ENCODE results near the gene NDUFA12.

Gene NDUFA12

GRCh38 chr12:94983321-94983720, 20.2 kb downstream of the NDUFA12 start:
- H3K27me3 ChIP-seq (ENCODE audit: control insufficient read depth in 1 of 2, insufficient read depth in 2 of 2, low read length in 2 of 2) = no peaks in the 10 kb centered on the region
- no peak overlapping the region for H3K27ac ChIP-seq (ENCODE audit: low read length)
- no peaks in the 10 kb centered on the region for H3K9me3 ChIP-seq (ENCODE audit: control insufficient read depth in 2 of 2, low read length in 2 of 2)
- no peak overlapping the region for H3K4me3 ChIP-seq (ENCODE audit: low read length in 2 of 2)
- peaks cover 0 to 6% of the 10 kb centered on the region in 2 donors for H3K36me3 ChIP-seq (ENCODE audit: control insufficient read depth in 2 of 2, insufficient read depth in 2 of 2, low read length in 2 of 2)
- H3K4me1 ChIP-seq (ENCODE audit: control insufficient read depth, insufficient read depth, low read length) = no peaks in the 10 kb centered on the region
- H3K9ac ChIP-seq (ENCODE audit: low read length in 2 of 2) = no peak overlapping the region

- Histone ChIP-seq H3K4me1 (ENCODE audit: control insufficient read depth, insufficient read depth, low read length) (no peaks in the 10 kb centered on the region), H3K36me3 (ENCODE audit: control insufficient read depth in 2 of 2, insufficient read depth in 2 of 2, low read length in 2 of 2) (peaks cover 0 to 6% of the 10 kb centered on the region in 2 donors), H3K27ac (ENCODE audit: low read length) (no peak overlapping the region), H3K9ac (ENCODE audit: low read length in 2 of 2) (no peak overlapping the region), H3K27me3 (ENCODE audit: control insufficient read depth in 1 of 2, insufficient read depth in 2 of 2, low read length in 2 of 2) (no peaks in the 10 kb centered on the region), H3K9me3 (ENCODE audit: control insufficient read depth in 2 of 2, low read length in 2 of 2) (no peaks in the 10 kb centered on the region), H3K4me3 (ENCODE audit: low read length in 2 of 2) (no peak overlapping the region)
Observed at GRCh38 chr12:94982456-94982855, 21.0 kb downstream of the NDUFA12 start.

DNA sequence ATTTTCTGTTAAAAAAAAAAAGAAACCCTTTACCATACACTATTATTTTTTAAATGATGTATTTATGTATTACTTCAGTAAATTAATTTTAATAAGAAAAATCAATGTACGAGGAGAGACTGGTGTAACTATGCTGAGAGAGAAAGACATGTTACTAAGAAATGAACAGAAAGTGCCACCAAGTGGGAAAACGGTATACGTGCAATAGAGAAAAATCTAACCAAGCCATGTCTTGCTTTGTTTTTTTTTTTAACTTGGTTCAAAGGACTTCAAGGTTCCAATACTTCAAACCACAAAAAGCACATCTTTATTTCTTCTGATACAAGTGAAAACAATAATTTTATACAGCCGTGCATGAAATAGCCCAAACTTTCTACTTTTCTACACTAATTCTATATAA, 22.9 kb downstream of the NDUFA12 start:
- no peak overlapping the region for H3K4me3 ChIP-seq (ENCODE audit: low read length in 2 of 2)
- H3K9me3 ChIP-seq (ENCODE audit: control insufficient read depth in 2 of 2, low read length in 2 of 2) = no peaks in the 10 kb centered on the region
- H3K4me1 ChIP-seq (ENCODE audit: control insufficient read depth, insufficient read depth, low read length) = no peaks in the 10 kb centered on the region
- H3K9ac ChIP-seq (ENCODE audit: low read length in 2 of 2) = no peak overlapping the region
- H3K36me3 ChIP-seq (ENCODE audit: control insufficient read depth in 2 of 2, insufficient read depth in 2 of 2, low read length in 2 of 2) = peaks cover 0 to 6% of the 10 kb centered on the region in 2 donors
- H3K27ac ChIP-seq (ENCODE audit: low read length) = no peak overlapping the region
- H3K27me3 ChIP-seq (ENCODE audit: control insufficient read depth in 1 of 2, insufficient read depth in 2 of 2, low read length in 2 of 2) = no peaks in the 10 kb centered on the region

DNA sequence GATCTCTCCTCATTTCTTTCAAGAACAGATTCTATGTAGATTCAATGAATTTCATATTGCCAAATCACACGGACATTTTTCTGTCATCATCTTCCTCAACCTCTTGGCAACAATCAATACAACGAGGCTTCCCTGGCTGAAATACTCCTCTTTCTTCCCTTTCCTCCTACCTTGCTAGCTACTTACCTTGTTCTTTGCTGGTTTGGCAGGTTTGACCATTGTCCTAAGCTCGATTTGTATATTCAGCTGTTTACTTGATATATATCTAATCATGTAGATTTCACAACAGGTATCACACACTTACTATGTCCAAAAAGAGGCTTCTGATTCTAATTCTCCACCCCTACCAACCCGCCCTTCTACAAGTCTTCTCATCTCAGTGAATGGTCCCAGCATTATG, 23.6 kb downstream of the NDUFA12 start:
- Histone ChIP-seq H3K36me3 (ENCODE audit: control insufficient read depth in 2 of 2, insufficient read depth in 2 of 2, low read length in 2 of 2) (peaks cover 0 to 6% of the 10 kb centered on the region in 2 donors), H3K9me3 (ENCODE audit: control insufficient read depth in 2 of 2, low read length in 2 of 2) (no peaks in the 10 kb centered on the region), H3K27me3 (ENCODE audit: control insufficient read depth in 1 of 2, insufficient read depth in 2 of 2, low read length in 2 of 2) (no peaks in the 10 kb centered on the region), H3K4me3 (ENCODE audit: low read length in 2 of 2) (no peak overlapping the region), H3K9ac (ENCODE audit: low read length in 2 of 2) (no peak overlapping the region), H3K27ac (ENCODE audit: low read length) (no peak overlapping the region), H3K4me1 (ENCODE audit: control insufficient read depth, insufficient read depth, low read length) (no peaks in the 10 kb centered on the region)

DNA sequence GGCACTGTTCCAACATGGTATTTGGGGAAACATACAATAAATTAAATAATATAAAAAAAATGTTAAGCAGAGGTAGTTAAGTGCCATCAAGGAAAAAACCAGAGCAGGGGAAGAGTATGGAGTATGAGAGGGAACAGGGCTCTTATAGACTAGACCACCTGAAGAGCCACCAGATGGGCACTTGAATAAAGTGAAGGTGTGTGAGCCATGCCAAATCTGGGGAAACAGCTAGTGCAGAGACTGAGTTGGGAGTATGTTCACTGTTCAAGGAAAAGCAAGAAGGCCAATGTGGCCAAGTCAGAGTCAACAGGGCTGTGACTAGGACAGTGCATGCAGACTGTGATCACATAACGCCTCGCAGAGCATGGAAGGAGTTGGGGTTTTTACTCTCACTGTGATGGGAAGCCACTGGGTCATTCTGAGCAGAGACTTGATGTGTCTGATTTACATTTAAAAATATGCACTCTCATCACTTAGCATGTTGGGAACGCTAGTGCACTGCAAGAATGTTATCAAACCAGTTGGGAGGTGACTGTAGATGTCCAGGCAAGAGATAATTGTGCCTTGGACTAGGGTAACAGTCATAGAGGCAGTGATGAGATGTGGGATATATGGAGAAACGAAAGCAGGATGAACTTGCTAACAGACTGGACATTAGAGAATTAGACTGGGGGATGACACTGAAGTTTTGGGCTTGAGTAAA, 25.6 kb downstream of the NDUFA12 start:
- H3K9me3 ChIP-seq (ENCODE audit: control insufficient read depth in 2 of 2, low read length in 2 of 2) = no peaks in the 10 kb centered on the region
- no peak overlapping the region for H3K4me3 ChIP-seq (ENCODE audit: low read length in 2 of 2)
- H3K27ac ChIP-seq (ENCODE audit: low read length) = no peak overlapping the region
- H3K36me3 ChIP-seq (ENCODE audit: control insufficient read depth in 2 of 2, insufficient read depth in 2 of 2, low read length in 2 of 2) = no peaks in the 10 kb centered on the region
- H3K9ac ChIP-seq (ENCODE audit: low read length in 2 of 2) = no peak overlapping the region
- no peaks in the 10 kb centered on the region for H3K27me3 ChIP-seq (ENCODE audit: control insufficient read depth in 1 of 2, insufficient read depth in 2 of 2, low read length in 2 of 2)
- no peaks in the 10 kb centered on the region for H3K4me1 ChIP-seq (ENCODE audit: control insufficient read depth, insufficient read depth, low read length)

DNA sequence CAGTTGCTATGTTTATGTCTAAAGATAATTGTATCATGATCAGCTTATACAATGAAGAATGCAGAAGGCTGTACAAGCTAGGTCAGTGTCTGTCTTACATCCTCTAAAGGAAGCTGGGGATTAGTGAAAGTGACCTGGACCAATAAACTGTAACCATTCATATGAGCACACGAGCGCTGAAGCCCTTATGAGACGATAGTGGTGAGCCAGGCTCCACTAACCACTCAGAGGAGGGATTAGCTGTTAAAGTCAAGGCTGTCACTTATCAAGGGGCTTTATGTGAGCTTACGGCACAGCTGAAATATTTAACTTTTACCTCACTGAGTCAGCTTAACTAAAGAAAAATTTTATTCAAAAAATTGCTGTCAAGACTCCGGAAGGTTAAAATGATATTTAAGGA, 30.3 kb downstream of the NDUFA12 start:
- Histone ChIP-seq H3K9me3 (ENCODE audit: control insufficient read depth in 2 of 2, low read length in 2 of 2) (no peaks in the 10 kb centered on the region), H3K4me3 (ENCODE audit: low read length in 2 of 2) (no peak overlapping the region), H3K27me3 (ENCODE audit: control insufficient read depth in 1 of 2, insufficient read depth in 2 of 2, low read length in 2 of 2) (no peaks in the 10 kb centered on the region), H3K27ac (ENCODE audit: low read length) (no peak overlapping the region), H3K9ac (ENCODE audit: low read length in 2 of 2) (no peak overlapping the region), H3K4me1 (ENCODE audit: control insufficient read depth, insufficient read depth, low read length) (no peaks in the 10 kb centered on the region), H3K36me3 (ENCODE audit: control insufficient read depth in 2 of 2, insufficient read depth in 2 of 2, low read length in 2 of 2) (peaks cover 12 to 17% of the 10 kb centered on the region in 2 donors)

DNA sequence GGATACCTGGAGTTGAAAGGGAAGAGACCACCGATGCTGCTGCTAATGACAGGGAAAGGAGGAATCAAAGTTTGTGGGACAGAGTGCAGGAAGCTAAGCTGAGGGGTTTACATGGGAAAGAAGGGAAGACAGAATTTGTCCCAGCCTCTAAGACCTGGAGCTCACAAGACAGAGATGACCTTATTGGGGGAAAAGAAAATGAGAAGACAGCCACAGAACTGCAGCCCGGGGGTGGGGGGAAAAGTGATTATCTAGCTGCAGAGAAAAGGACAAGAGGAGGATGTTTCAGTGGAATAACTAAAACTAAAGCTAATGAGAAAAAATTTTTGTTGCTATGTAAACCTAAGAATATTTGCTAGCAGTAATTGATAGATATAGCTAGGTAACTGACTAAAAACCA, 30.7 kb downstream of the NDUFA12 start:
- no peak overlapping the region for H3K9ac ChIP-seq (ENCODE audit: low read length in 2 of 2)
- no peaks in the 10 kb centered on the region for H3K4me1 ChIP-seq (ENCODE audit: control insufficient read depth, insufficient read depth, low read length)
- H3K36me3 ChIP-seq (ENCODE audit: control insufficient read depth in 2 of 2, insufficient read depth in 2 of 2, low read length in 2 of 2) = peaks cover 12 to 17% of the 10 kb centered on the region in 2 donors
- no peak overlapping the region for H3K4me3 ChIP-seq (ENCODE audit: low read length in 2 of 2)
- no peak overlapping the region for H3K27ac ChIP-seq (ENCODE audit: low read length)
- H3K9me3 ChIP-seq (ENCODE audit: control insufficient read depth in 2 of 2, low read length in 2 of 2) = no peaks in the 10 kb centered on the region
- H3K27me3 ChIP-seq (ENCODE audit: control insufficient read depth in 1 of 2, insufficient read depth in 2 of 2, low read length in 2 of 2) = no peaks in the 10 kb centered on the region

GRCh38 chr12:94971923-94972322, 31.6 kb downstream of the NDUFA12 start:
- H3K4me3 ChIP-seq (ENCODE audit: low read length in 2 of 2) = no peak overlapping the region
- H3K4me1 ChIP-seq (ENCODE audit: control insufficient read depth, insufficient read depth, low read length) = no peaks in the 10 kb centered on the region
- H3K9ac ChIP-seq (ENCODE audit: low read length in 2 of 2) = no peak overlapping the region
- no peaks in the 10 kb centered on the region for H3K9me3 ChIP-seq (ENCODE audit: control insufficient read depth in 2 of 2, low read length in 2 of 2)
- H3K27ac ChIP-seq (ENCODE audit: low read length) = no peak overlapping the region
- no peaks in the 10 kb centered on the region for H3K27me3 ChIP-seq (ENCODE audit: control insufficient read depth in 1 of 2, insufficient read depth in 2 of 2, low read length in 2 of 2)
- H3K36me3 ChIP-seq (ENCODE audit: control insufficient read depth in 2 of 2, insufficient read depth in 2 of 2, low read length in 2 of 2) = peaks cover 12 to 17% of the 10 kb centered on the region in 2 donors

DNA sequence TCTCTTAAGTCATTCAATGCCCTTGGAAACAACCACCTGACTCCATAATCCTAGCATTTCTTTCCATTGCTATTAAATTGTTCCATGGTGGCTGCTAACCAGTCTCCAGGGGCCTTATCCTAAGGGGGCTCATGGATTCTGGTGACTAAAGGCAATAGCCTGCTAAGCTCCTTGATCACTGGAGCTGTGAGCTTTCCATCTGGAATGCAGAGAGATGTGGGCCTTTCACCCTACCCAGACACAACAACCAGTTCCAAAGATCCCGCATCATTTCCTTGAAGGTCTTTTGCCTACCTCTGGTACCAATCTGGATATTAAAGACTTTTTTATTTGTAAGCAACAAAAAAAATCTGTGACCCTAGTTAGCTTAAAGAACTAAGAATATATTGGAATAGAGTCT, 32.9 kb downstream of the NDUFA12 start:
- no peak overlapping the region for H3K4me3 ChIP-seq (ENCODE audit: low read length in 2 of 2)
- no peaks in the 10 kb centered on the region for H3K27me3 ChIP-seq (ENCODE audit: control insufficient read depth in 1 of 2, insufficient read depth in 2 of 2, low read length in 2 of 2)
- H3K9ac ChIP-seq (ENCODE audit: low read length in 2 of 2) = no peak overlapping the region
- H3K27ac ChIP-seq (ENCODE audit: low read length) = no peak overlapping the region
- no peaks in the 10 kb centered on the region for H3K4me1 ChIP-seq (ENCODE audit: control insufficient read depth, insufficient read depth, low read length)
- H3K9me3 ChIP-seq (ENCODE audit: control insufficient read depth in 2 of 2, low read length in 2 of 2) = no peaks in the 10 kb centered on the region
- H3K36me3 ChIP-seq (ENCODE audit: control insufficient read depth in 2 of 2, insufficient read depth in 2 of 2, low read length in 2 of 2) = peaks cover 12 to 17% of the 10 kb centered on the region in 2 donors

DNA sequence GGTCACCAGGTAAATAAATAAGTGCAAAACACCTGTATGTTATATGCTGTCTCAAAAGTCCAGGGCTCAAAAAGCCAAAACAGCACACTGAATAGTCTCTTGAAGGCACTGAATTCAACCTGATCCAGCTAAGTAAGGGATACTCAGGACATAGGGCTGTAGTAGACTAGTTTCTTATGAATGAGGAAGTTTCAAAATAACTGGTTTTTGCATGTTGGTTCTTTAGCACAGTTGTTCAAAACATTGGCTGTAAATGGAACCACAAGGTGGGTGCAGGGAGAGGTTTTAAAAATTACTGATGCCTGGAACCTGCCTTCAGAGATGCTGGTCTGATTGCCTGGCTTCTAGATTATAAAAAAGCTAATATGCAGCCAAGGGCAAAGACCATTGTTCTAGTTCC, 34.1 kb downstream of the NDUFA12 start:
- no peak overlapping the region for H3K4me3 ChIP-seq (ENCODE audit: low read length in 2 of 2)
- H3K9ac ChIP-seq (ENCODE audit: low read length in 2 of 2) = no peak overlapping the region
- peaks cover 12 to 17% of the 10 kb centered on the region in 2 donors for H3K36me3 ChIP-seq (ENCODE audit: control insufficient read depth in 2 of 2, insufficient read depth in 2 of 2, low read length in 2 of 2)
- no peaks in the 10 kb centered on the region for H3K27me3 ChIP-seq (ENCODE audit: control insufficient read depth in 1 of 2, insufficient read depth in 2 of 2, low read length in 2 of 2)
- H3K27ac ChIP-seq (ENCODE audit: low read length) = no peak overlapping the region
- no peaks in the 10 kb centered on the region for H3K4me1 ChIP-seq (ENCODE audit: control insufficient read depth, insufficient read depth, low read length)
- no peaks in the 10 kb centered on the region for H3K9me3 ChIP-seq (ENCODE audit: control insufficient read depth in 2 of 2, low read length in 2 of 2)

DNA sequence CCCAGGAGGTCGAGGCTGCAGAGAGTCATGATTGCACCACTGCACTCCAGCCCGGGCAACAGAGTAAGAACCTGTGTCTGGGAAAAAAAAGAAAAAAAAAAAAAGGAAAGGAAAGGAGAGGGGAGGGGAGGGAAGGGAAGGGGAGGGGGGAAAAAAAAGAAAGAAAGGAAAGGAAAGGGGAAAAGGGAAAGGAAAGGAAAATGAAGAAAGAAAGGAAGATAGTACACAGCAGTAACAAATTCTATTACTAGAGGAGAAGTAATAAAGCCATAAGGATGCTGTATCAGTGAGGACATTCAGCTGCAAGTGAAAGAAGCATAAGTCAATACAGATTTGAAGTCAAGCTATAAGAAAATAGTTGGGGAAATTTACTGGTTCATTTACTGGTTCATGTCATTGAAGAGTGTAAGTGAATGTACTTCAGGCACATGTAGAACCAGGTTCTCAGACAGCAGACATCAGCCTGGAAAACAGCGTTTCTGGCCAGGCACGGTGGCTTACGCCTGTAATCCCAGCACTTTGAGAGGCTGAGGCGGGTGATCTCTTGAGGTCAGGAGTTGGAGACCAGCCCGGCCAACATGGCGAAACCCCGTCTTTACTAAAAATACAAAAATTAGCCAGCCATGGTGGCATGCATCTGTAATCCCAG, 37.4 kb downstream of the NDUFA12 start:
- Histone ChIP-seq H3K9me3 (ENCODE audit: control insufficient read depth in 2 of 2, low read length in 2 of 2) (no peaks in the 10 kb centered on the region), H3K27me3 (ENCODE audit: control insufficient read depth in 1 of 2, insufficient read depth in 2 of 2, low read length in 2 of 2) (no peaks in the 10 kb centered on the region), H3K4me3 (ENCODE audit: low read length in 2 of 2) (no peak overlapping the region), H3K36me3 (ENCODE audit: control insufficient read depth in 2 of 2, insufficient read depth in 2 of 2, low read length in 2 of 2) (peaks cover 7 to 11% of the 10 kb centered on the region in 2 donors), H3K4me1 (ENCODE audit: control insufficient read depth, insufficient read depth, low read length) (no peaks in the 10 kb centered on the region), H3K9ac (ENCODE audit: low read length in 2 of 2) (no peak overlapping the region), H3K27ac (ENCODE audit: low read length) (no peak overlapping the region)
